H1 (cell line): Measurements from ENCODE around the gene SETD9. TPM values are rescaled to one million over a fixed set of nuclear protein-coding genes. Genes with fewer than 3 reads are reported as not detected.

Experiments
- BCL11A ChIP-seq, 2 experiments: IDR thresholded peaks; one replicate each; pipeline ENCODE4 v1.6.1; 2011; ENCODE audit warnings: low read depth in 2 of 2, low read length in 2 of 2, mild to moderate bottlenecking in 2 of 2
- EP300 ChIP-seq, 2 experiments: IDR thresholded peaks; 1 replicate in 1 of 2; 2 replicates in 1 of 2; pipeline ENCODE4 v1.6.1; 2011 to 2012; ENCODE audit warnings: low read depth in 2 of 2, low read length in 2 of 2, mild to moderate bottlenecking in 2 of 2, borderline replicate concordance in 1 of 2, inconsistent platforms in 1 of 2, moderate library complexity in 1 of 2
- EZH2 ChIP-seq: fragments of 200-600 bp; sonication (generic); IDR thresholded peaks from 2 replicates; pipeline ENCODE4 v1.7.1; 2012; ENCODE audit warnings: low read depth, mild to moderate bottlenecking, moderate library complexity, low read length, inconsistent platforms; ENCODE audit not compliant: severe bottlenecking
- GABPA ChIP-seq: IDR thresholded peaks from 2 replicates; pipeline ENCODE4 v1.6.1; 2011; ENCODE audit warnings: mild to moderate bottlenecking, low read length, moderate library complexity, borderline replicate concordance; ENCODE audit not compliant: insufficient read depth
- MAFK ChIP-seq: IDR thresholded peaks from 2 replicates; pipeline ENCODE4 v1.6.1; 2012; ENCODE audit warnings: low read depth, mild to moderate bottlenecking, improper control_type of control experiment, low read length
- RAD21 ChIP-seq, 2 experiments: IDR thresholded peaks in 1 of 2; conservative IDR thresholded peaks in 1 of 2; 2 replicates each; pipeline ENCODE4 v1.6.1; 2011; ENCODE audit warnings: low read depth in 2 of 2, low read length in 2 of 2, improper control_type of control experiment in 1 of 2, inconsistent platforms in 1 of 2, mild to moderate bottlenecking in 1 of 2, moderate library complexity in 1 of 2
- SIX5 ChIP-seq: IDR thresholded peaks from 2 replicates; pipeline ENCODE4 v1.6.1; 2011; ENCODE audit warnings: mild to moderate bottlenecking, low read depth, low read length
- SP4 ChIP-seq: IDR thresholded peaks from 2 replicates; pipeline ENCODE4 v1.6.1; 2012; ENCODE audit warnings: low read length, inconsistent platforms
- YY1 ChIP-seq: IDR thresholded peaks from 2 replicates; pipeline ENCODE4 v1.6.1; 2011; ENCODE audit warnings: low read depth, mild to moderate bottlenecking, low read length
- polyA plus RNA-seq, 7 experiments: library from polyadenylated mRNA; depleted of rRNA in 3 of 7; stranded (reverse) in 5 of 7; unstranded in 2 of 7; fragments of >200 nt in 5 of 7; fragments of 200-250 nt in 2 of 7; gene quantifications; 1 replicate in 5 of 7; 2 replicates in 1 of 7; 4 replicates in 1 of 7; pipeline versions ENCODE4 v1.2.1 to v1.2.3, GENCODE V29; 2011 to 2013; ENCODE audit warnings: missing spikeins in 2 of 7, mixed read lengths in 2 of 7
- total RNA-seq: library from RNA; stranded (reverse); fragmentation: NEBNext Ultra II Directional; extraction: Animal tissue kit (Norgen Biotek cat#: 25700); gene quantifications from 2 replicates; pipeline ENCODE4 v1.2.1, GENCODE V29; 2021
- TF ChIP-seq, protein P1 (sequence below): fragments of 300-600 bp; sonication (generic); IDR thresholded peaks from 2 replicates; pipeline ENCODE4 v1.7.1; 2012; ENCODE audit warnings: low read length, moderate library complexity, mild to moderate bottlenecking, inconsistent platforms; ENCODE audit not compliant: insufficient replicate concordance

The SETD9 gene
- total and polyA plus RNA-seq, 2 of the 8 experiments (the other 6 are each of a cell fraction or from before 2014, with no cell fraction given): 4.5 to 11.9 TPM

- TF ChIP-seq, protein P1, sequence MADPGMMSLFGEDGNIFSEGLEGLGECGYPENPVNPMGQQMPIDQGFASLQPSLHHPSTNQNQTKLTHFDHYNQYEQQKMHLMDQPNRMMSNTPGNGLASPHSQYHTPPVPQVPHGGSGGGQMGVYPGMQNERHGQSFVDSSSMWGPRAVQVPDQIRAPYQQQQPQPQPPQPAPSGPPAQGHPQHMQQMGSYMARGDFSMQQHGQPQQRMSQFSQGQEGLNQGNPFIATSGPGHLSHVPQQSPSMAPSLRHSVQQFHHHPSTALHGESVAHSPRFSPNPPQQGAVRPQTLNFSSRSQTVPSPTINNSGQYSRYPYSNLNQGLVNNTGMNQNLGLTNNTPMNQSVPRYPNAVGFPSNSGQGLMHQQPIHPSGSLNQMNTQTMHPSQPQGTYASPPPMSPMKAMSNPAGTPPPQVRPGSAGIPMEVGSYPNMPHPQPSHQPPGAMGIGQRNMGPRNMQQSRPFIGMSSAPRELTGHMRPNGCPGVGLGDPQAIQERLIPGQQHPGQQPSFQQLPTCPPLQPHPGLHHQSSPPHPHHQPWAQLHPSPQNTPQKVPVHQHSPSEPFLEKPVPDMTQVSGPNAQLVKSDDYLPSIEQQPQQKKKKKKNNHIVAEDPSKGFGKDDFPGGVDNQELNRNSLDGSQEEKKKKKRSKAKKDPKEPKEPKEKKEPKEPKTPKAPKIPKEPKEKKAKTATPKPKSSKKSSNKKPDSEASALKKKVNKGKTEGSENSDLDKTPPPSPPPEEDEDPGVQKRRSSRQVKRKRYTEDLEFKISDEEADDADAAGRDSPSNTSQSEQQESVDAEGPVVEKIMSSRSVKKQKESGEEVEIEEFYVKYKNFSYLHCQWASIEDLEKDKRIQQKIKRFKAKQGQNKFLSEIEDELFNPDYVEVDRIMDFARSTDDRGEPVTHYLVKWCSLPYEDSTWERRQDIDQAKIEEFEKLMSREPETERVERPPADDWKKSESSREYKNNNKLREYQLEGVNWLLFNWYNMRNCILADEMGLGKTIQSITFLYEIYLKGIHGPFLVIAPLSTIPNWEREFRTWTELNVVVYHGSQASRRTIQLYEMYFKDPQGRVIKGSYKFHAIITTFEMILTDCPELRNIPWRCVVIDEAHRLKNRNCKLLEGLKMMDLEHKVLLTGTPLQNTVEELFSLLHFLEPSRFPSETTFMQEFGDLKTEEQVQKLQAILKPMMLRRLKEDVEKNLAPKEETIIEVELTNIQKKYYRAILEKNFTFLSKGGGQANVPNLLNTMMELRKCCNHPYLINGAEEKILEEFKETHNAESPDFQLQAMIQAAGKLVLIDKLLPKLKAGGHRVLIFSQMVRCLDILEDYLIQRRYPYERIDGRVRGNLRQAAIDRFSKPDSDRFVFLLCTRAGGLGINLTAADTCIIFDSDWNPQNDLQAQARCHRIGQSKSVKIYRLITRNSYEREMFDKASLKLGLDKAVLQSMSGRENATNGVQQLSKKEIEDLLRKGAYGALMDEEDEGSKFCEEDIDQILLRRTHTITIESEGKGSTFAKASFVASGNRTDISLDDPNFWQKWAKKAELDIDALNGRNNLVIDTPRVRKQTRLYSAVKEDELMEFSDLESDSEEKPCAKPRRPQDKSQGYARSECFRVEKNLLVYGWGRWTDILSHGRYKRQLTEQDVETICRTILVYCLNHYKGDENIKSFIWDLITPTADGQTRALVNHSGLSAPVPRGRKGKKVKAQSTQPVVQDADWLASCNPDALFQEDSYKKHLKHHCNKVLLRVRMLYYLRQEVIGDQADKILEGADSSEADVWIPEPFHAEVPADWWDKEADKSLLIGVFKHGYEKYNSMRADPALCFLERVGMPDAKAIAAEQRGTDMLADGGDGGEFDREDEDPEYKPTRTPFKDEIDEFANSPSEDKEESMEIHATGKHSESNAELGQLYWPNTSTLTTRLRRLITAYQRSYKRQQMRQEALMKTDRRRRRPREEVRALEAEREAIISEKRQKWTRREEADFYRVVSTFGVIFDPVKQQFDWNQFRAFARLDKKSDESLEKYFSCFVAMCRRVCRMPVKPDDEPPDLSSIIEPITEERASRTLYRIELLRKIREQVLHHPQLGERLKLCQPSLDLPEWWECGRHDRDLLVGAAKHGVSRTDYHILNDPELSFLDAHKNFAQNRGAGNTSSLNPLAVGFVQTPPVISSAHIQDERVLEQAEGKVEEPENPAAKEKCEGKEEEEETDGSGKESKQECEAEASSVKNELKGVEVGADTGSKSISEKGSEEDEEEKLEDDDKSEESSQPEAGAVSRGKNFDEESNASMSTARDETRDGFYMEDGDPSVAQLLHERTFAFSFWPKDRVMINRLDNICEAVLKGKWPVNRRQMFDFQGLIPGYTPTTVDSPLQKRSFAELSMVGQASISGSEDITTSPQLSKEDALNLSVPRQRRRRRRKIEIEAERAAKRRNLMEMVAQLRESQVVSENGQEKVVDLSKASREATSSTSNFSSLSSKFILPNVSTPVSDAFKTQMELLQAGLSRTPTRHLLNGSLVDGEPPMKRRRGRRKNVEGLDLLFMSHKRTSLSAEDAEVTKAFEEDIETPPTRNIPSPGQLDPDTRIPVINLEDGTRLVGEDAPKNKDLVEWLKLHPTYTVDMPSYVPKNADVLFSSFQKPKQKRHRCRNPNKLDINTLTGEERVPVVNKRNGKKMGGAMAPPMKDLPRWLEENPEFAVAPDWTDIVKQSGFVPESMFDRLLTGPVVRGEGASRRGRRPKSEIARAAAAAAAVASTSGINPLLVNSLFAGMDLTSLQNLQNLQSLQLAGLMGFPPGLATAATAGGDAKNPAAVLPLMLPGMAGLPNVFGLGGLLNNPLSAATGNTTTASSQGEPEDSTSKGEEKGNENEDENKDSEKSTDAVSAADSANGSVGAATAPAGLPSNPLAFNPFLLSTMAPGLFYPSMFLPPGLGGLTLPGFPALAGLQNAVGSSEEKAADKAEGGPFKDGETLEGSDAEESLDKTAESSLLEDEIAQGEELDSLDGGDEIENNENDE: no peak
- no peak for TF ChIP-seq GABPA
- no peak for TF ChIP-seq RAD21 (IDR thresholded peaks at IDR 0.05 in 1 of 2, conservative IDR thresholded peaks at IDR 0.05 in 1 of 2; ENCODE audit: low read depth in 2 of 2, low read length in 2 of 2)
- no peak for TF ChIP-seq YY1
- no peak for TF ChIP-seq EZH2
- TF ChIP-seq MAFK: no peak
- no peak for TF ChIP-seq SIX5
- no peak for TF ChIP-seq EP300 (IDR thresholded peaks at IDR 0.05; ENCODE audit: borderline replicate concordance in 1 of 2, low read depth in 2 of 2, low read length in 2 of 2)
- no peak for TF ChIP-seq BCL11A (IDR thresholded peaks at IDR 0.05; ENCODE audit: low read depth in 2 of 2, low read length in 2 of 2)
- TF ChIP-seq SP4: no peak
Observed at GRCh38 chr5:56893251-56893951, 16.0 kb upstream of the SETD9 start (continued).
